Myocyte (in vitro differentiated cells): ENCODE data around the gene ANKRD30B. TPM values are rescaled to one million over a fixed set of nuclear protein-coding genes. Genes with fewer than 3 reads are reported as not detected.
"Not testable (repeated sequence)": the region's sequence is repeated elsewhere in the genome, so short reads cannot be mapped to it uniquely, and the experiment has no call there.

Experiments
- DNase-seq: peaks from one replicate; pipeline ENCODE4 v3.0.0-alpha.2; 2012; ENCODE audit warnings: low read depth
- microRNA-seq: library from miRNA; unstranded; fragments of <30 nt; microRNA quantifications from one replicate; pipeline ENCODE4, GENCODE V29; 2016
- total RNA-seq: library from RNA; depleted of rRNA; stranded (reverse); fragments of >200 nt; gene quantifications from 2 replicates; pipeline ENCODE4 v1.2.3, GENCODE V29; 2014

ANKRD30B gene
- total RNA-seq, 1 donor from 2014 or later = 1.6 TPM

DNA sequence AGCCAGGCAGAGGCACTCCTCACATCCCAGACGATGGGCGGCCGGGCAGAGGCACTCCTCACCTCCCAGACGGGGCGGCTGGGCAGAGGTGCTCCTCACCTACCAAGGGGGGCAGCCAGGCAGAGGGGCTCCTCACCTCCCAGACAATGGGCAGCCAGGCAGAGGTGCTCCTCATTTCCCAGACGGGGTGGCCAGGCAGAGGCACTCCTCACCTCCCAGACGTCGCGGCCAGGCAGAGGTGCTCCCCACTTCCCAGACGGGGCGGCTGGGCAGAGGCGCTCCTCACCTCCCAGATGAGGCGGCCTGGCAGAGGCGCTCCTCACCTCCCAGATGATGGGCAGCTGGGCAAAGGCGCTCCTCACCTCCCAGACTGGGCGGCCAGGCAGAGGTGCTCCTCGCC is 107.7 kb downstream of the ANKRD30B start:
- DNase-seq = not testable (repeated sequence)

DNA sequence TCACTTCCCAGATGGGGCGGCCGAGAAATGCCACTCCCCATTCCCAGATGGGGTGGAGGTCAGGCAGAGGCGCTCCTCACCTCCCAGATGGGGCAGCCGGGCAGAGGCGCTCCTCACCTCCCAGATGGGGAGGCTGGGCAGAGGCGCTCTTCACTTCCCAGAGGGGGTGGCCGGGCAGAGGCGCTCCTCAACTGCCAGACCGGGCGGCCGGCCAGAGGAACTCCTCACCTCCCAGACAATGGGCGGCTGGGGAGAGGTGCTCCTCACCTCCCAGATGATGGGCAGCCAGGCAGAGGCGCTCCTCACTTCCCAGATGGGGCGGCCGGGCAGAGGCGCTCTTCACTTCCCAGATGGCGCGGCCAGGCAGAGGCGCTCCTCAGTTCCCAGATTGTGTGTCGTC is 108.3 kb downstream of the ANKRD30B start:
- DNase-seq = not testable (repeated sequence)

DNA sequence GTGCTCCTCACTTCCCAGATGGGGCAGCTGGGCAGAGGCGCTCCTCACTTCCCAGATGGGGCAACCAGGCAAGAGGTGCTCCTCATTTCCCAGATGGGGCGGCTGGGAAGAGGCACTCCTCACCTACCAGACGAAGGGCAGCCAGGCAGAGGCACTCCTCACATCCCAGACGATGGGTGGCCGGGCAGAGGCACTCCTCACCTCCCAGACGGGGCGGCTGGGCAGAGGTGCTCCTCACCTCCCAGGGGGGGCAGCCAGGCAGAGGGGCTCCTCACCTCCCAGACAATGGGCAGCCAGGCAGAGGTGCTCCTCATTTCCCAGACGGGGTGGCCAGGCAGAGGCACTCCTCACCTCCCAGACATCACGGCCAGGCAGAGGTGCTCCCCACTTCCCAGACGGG is 110.5 kb downstream of the ANKRD30B start:
- DNase-seq = not testable (repeated sequence)

DNA sequence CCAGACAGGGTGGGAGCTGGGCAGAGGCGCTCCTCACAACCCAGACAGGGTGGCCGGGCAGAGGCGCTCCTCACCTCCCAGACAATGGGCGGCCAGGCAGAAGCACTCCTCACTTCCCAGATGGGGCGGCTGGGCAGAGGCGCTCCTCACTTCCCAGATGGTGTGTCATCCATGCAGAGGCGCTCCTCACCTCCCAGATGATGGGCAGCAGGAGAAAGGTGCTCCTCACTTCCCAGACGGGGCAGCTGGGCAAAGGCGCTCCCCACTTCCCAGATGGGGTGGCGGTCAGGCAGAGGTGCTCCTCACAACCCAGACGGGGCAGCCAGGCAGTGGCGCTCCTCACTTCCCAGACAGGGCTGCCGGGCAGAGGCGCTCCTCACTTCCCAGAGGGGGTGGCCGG is 112.0 kb downstream of the ANKRD30B start:
- not testable (repeated sequence) for DNase-seq

- DNase-seq = not testable (repeated sequence)
Measured at GRCh38 chr18:14866426-14866825, 118.5 kb downstream of the ANKRD30B start.

- DNase-seq = not testable (repeated sequence)
Measured at GRCh38 chr18:14867988-14868387, 120.0 kb downstream of the ANKRD30B start.

GRCh38 chr18:14868825-14869224 is 120.9 kb downstream of the ANKRD30B start:
- peak; percentile 26 for DNase-seq

GRCh38 chr18:14878826-14879225 is 130.9 kb downstream of the ANKRD30B start:
- not testable (repeated sequence) for DNase-seq

DNA sequence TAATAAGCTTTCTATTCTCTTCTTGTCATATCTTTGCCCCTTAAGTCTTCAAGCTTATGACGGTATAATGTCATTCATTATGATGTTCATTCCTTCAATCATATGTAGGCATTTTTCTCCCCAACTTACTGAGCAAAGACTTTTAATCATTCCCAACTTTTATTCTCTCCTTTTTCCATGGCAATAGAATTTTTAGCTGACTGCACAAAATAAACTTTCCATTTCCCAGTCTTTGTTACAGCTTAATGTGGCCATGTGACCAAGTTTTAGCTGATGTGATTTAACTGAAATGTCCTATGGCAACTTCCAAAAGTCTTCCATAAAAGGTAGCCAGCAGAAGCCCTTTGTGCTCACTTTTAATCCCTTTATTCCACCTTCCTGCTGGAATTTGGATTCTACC is 152.5 kb downstream of the ANKRD30B start:
- no peak for DNase-seq

Small RNA genes lying within 50 kb of the gene (microRNA-seq; reads per million reads assigned to microRNA genes)
- not detected for gene MIR3156-2

Other genes with a start within 250 kb of the ANKRD30B start
- gene POTEC, start 204.6 kb upstream of the ANKRD30B start, total RNA-seq = not detected in 2 replicates